Measurements from ENCODE around the gene COL4A6. TPM values are rescaled to one million over a fixed set of nuclear protein-coding genes. Genes with fewer than 3 reads are reported as not detected.

The COL4A6 gene
- total RNA-seq, 1 donor from 2014 or later = 9.1 TPM

DNA sequence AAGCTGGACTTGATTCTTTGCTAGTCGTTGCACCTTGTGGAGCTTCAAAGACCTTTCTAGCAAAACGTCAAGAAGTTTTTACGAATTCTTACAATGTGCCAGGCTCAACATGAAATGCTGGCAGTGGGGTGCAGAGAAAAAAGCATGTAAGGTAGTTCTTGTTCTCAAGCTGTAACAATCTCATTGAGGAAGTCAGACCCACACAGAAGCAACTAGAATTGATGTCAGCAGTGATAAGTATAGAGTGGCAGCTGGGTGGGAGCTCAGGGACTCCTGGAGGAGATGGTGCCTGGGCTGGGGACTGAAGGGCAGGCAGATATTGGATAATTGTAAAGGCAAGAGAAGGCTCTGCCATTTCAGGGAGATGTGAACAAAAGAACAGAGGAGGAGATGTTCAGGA, 264.3 kb downstream of the COL4A6 start:
- DNase-seq = no peak
- no peak for ATAC-seq
- intact Hi-C loops (cut with micrococcal nuclease) = no loop called here

DNA sequence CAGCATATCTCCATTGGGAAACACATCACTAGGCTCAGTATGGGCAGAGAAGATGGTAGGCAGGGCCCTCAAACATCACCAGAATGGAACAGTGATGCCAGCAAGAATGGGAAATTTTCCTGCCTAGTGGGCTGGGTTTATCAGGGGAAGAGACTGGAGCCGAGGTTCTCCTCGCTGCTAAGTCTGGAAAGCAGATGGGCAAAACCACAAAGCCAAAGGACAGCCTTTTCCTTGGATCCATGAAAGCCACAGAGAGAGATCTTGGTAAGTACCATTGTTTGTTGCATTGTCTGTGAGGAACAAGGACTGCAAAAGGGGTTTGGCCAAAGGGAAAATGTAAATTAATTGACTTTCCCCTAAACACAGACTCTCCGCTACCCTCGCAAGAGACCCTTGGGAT, 266.6 kb downstream of the COL4A6 start:
- intact Hi-C loops (cut with micrococcal nuclease) = no loop called here
- ATAC-seq (no peak), DNase-seq (no peak)

DNA sequence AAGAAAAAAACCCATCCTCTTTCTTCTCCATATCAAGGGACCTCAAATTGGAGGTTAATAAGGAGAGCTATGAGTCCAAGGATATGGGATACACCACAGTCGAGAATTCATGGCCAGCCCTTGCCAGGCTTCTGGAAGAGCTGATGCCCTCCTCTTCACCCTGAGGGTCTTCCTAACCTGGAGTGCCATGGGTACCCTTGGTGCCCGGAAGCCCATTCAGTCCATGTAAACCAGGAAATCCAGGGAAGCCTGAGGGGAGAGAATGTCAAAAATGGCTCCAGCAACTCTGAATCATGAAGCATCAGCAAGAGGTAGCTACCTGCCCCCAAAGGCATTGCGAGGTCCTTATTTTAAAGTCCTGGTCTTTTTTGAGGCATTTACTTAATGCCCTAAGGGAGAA, 268.5 kb downstream of the COL4A6 start:
- ATAC-seq (no peak), DNase-seq (no peak)
- intact Hi-C loops (cut with micrococcal nuclease) = no loop called here

DNA sequence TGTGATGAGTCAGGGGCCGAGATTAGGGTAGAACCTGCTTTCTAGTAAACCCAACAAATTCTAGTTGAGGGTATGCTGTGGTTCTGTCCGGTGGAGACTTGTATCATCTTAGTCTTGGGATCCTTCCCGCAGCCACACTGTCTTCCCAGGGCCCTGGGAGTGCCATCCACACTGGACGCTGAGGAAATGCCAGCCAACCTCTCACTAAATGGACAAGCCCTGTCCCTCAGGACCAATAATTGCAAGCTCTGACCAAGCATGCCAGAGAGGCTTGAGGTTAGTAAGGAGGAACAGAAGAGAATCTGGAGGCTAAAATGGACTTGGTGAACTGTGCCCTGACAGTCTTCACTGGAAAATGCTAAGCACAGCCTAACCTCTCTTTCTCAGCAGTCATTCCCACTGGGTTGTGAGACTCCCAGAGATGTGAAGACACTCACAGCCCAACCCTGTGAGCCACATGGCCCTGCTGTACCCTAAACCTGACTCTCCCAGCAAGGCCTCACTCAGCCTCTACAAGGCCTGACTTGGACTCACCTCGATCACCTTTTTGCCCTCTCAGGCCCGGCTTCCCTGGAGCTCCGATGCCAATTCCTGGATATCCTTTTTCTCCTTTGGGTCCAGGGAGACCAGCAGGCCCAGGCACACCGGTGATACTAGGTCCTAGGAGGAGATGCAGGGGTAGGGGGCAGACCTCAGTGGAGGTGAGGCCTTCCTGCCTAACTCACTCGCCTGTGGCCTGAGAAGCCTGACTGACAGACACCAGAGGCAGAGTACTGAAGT, 269.1 kb downstream of the COL4A6 start:
- ATAC-seq (no peak), DNase-seq (no peak)
- intact Hi-C loops (cut with micrococcal nuclease) = no loop called here

DNA sequence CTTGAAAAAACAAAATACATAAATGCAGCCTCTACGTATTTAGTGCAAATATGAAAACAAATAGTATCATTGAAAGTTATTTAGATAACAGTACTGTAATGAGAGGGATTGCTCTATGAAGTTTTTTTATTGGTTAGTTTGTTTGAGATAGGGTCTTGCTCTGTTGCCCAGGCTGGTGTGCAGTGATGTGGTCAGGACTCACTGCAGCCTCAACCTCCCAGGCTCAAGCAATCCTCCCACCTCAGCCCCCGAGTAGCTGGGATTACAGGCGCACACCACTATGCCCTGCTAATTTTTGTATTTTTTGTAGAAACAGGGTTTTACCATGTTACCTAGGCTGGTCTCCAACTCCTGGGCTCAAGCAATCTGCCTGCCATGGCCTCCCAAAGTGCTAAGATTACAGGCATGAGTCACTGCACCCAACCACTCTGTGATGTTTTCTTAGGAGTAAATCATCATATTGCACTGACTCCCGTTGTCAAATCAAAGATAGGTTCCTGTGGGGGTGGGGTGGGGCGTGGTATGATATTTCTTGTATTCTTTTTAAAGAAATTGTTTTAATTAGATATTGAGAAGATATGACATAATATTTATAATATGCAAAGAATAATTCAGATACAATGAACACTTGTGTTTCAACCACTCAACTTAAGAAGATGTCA, 270.9 kb downstream of the COL4A6 start:
- no peak for DNase-seq
- no peak for ATAC-seq

DNA sequence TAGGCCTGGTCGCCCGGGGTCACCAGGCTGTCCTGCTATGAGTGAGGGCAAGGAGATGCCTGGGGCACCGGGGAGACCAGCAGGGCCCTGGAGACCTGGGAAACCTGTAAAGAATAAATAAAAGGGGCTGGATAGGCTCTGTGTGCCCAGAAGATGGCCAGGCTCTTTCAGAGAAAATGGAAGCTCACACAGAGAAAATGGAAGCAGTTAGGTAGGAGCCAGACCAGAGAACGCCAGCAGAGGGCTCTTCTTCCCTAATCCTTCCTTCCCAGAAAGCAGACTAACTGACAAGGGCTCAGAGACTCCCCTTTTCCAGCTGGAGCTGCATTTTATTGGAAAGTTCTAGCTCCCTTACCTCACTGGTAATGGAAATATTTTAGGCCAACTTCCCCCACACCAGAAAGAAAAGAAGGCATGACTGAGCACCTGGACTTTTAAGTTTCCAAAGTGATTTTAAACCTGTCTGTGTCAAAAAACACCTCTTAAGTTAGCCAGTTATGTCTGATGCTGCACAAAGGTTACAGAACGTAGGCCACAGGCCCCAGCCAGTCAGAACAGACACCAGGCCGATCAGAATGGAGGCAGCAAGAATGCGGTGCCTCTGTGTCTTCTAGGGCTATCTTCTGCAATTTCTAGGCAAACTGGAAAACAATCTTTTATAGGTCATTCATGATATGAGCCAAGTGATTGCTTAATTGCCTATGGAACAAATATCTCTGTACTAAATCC, 272.7 kb downstream of the COL4A6 start:
- DNase-seq (no peak), ATAC-seq (peak; percentile 50)
- intact Hi-C loops (cut with micrococcal nuclease) = no loop called here

More for the DNA sequence above, 270.9 kb downstream of the COL4A6 start:
- intact Hi-C loops (cut with micrococcal nuclease) = no loop called here

DNA sequence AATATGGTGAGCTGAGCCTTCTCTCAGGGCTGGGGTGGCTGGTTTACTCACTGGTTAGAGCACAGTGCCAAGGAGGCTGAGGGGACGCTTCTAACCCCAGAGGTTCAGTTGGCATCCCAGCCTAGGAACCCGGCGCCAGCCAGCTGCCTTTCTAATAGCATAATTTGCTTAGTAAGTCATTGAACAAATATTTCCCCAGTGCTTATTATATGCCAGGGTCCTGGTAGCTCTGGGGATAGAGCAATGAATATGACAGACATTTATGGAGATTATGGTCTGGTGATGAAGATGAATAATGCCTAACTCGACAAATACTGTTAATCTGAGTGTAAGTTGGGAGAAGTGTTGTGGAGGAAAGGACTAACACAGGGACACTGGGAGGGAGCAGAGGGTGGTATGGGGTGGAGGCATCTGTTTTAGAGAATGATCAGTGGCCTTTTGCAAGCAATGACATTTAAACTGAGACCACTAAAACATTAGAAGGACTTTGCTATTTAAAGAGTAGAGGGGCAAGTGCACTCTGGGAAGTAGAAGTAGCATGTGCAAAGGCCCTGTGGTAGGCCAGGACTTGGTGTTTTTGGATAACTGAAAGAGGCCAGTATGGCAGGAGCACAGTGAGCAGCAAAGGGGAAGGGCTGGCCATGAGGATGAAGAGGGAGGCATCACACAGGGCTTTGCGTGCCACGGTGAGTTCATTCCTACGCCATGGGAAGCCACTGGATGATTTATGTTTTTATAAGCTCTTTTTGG, 274.7 kb downstream of the COL4A6 start:
- DNase-seq (no peak), ATAC-seq (no peak)
- intact Hi-C loops (cut with micrococcal nuclease) = no loop called here

DNA sequence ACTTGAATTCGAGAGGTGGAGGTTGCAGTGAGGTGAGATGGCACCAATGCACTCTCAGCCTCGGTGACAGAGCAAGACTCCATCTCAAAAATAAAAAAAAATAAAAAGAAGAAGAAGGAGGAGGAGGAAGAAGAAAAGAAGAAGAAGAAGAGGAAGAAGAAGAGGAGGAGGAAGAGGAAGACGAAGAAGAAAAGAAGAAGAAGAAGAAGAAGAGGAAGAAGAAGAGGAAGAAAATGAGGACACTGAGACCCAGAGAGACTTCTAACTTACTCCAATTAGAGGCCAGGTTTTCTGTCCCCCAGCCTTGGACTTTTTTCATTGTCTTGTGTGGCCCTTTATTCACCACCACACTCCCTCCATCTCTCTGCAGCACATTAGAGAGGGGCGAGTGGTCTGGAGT, 276.0 kb downstream of the COL4A6 start:
- intact Hi-C loops (cut with micrococcal nuclease) = no loop called here
- no peak for ATAC-seq
- DNase-seq = no peak

DNA sequence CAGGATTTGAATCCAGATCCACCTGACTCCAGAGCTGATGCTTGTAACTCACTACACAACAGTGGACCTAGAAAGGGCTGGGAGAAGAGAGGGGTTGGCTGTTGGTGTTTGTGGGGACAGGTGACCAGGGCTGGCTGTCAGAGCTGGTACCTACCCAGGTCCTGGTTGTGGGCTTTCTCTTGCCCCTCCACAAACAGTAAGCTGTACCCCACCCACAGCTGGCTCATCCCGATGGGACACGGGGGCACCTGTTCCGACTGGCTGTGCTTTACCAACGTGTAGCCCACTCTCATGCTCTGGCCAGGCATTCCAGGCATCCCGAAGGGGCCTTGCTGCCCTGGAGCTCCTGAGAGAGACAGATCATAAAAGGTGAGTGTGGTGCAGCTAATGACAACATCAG, 277.9 kb downstream of the COL4A6 start:
- ATAC-seq (no peak), DNase-seq (no peak)
- intact Hi-C loops (cut with micrococcal nuclease) = no loop called here

DNA sequence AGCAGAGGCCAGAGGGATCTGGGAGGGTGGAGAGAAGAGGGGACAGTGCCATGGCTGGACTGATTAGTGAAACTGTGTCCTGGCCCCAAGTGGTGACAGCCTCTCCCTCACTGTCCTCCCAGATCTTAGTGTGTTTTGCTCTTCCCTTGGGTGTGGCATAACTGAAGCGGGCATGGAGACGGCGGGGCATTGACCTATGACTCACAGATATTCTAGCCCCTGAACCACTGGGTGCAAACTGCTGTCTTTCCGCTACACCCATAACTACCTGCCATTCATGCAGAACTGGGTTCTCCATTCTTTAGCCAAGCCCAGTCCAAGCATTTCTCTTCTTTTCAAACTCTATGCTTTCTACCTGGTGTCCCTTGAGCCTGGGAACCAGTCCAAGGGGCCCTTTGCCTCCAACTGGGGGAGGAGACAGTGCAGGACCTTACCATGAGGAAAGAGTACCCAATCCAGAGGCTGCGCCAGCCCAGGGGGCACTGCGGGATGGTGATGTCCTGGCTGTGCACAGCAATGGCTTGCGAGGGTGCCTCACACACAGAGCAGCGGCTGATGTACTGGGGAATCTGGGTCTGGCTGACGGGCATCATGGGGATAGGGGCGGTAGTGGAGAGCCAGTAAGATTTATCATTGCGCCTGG, 279.1 kb downstream of the COL4A6 start:
- DNase-seq = no peak
- intact Hi-C loops (cut with micrococcal nuclease) = no loop called here
- no peak for ATAC-seq

DNA sequence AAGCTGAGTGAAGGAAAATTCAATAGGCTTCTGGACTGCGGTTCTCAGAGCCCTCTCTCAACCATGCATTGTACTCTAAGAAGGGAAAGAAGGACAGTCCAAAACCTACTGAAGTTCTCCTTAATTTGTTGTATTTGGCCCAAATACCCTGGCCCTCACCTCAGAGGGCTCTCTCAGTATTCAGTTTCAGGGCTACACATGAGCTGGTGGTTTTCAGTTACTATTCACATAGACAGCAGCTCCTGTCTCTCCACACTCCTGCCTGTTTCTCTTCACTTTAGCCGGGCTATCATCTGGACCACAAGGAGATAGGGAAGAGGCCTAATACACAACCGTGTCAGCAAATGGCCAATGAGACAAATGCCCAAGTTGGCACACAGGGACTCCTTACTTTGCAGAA, 280.6 kb downstream of the COL4A6 start:
- DNase-seq (no peak), ATAC-seq (no peak)
- intact Hi-C loops (cut with micrococcal nuclease) = no loop called here

DNA sequence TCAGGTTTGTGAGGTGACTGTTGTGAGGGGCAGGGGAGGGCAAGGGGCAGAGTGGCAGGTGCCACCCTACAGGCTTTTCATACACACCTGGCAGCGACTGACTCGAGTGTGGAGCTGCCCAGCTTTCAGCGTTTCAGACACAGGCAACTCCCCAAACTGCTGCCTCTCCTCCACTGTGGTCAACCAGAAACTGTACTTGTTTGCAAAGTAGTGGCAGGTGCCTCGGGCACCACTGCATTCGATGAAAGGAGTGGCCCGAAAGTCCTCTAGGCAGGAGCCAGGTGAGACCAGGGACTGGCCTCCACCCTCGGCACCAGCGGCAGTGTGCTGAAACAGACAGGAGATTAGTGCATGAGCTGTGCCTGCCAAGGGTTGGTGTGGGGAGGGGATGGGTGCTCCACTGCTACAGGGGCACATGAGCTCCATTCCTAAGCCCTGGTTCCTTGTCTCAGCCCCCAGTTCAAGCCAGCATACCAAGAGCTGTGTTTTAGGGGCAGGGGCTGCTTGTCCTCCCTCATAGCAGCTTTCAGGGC, 281.2 kb downstream of the COL4A6 start:
- no peak for DNase-seq
- intact Hi-C loops (cut with micrococcal nuclease) = no loop called here
- no peak for ATAC-seq

DNA sequence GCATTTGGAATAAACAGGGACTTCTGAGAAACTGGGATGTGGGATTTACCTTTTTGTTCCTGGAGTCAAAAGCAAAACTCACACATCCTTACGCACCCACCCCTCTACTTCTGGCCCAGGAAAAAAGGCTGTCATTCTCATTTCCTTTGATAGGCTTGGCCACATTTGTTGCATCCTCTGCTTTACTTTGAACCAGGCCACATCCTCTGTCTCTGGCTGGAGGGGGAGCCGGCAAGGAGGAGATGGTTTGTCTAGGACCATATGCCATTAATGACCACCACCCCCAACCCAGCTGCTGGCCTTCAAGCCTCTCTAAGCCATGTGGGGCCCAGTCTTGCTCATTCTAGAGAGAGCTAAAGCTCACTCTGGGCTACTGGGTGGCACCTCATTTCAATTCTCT, 282.1 kb downstream of the COL4A6 start:
- ATAC-seq (no peak), DNase-seq (no peak)
- intact Hi-C loops (cut with micrococcal nuclease) = no loop called here

DNA sequence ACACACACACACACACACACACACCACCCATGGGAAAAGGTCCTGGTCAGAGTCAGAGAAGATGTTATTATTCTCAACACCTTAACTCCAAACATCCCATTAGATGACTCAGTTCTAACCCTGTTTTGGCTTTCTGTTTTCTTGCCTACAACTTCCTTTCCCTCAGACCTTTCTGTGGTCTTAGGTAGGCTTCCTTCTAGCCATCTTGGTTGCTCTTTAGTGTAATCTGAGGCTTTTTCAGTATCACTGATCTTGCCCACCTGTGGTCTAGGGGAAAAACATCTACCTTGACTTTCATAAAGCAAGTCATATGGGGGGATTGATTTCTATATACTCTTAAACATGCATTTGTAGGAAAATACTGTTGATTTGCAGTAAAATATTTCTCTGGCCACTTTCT, 289.7 kb downstream of the COL4A6 start:
- no peak for ATAC-seq
- DNase-seq = no peak
- intact Hi-C loops (cut with micrococcal nuclease) = no loop called here

DNA sequence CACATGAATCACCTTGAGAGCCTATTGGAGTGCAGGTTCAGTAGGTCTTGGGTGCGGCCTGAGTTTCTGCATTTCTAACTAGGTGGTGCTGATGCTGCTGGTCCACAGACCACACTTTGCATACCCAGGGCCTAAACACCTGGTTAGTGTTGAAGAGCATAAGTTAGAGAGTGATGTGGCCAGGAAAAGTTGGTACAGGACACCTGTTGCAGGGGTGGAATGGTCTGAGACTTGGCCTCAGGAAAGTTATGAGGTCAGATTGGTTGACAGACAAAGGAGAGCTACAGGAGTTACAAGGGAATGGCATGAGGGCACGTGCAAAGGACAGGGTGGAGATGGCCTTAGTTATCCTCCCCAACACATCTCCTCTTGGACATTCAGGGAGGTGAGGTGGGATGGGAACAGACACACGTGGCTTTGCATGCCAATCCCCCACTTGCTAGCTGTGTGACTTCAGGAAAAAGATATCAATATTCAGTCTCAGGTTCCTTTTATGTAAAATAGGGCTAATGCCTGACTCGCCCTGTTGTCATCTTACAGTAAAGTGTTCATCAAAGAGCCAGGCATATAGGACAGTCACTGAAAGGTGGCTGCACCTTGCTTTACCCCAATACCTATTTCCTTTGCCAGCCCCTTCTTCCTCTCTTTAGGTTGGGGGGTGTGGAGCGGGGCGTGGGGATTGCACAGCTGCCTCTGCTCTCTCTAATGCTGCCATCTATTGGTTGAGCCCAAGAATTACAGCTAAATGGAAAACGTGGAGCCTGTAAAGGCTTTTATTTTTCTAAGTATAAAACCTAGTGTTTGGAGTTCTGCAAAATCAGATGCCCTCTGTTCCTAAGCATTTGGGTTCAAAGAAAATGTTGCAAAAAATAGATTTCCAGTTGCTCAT, 299.2 kb downstream of the COL4A6 start:
- DNase-seq (no peak), ATAC-seq (peak; percentile 15)
- intact Hi-C loops (cut with micrococcal nuclease) = no loop called here

DNA sequence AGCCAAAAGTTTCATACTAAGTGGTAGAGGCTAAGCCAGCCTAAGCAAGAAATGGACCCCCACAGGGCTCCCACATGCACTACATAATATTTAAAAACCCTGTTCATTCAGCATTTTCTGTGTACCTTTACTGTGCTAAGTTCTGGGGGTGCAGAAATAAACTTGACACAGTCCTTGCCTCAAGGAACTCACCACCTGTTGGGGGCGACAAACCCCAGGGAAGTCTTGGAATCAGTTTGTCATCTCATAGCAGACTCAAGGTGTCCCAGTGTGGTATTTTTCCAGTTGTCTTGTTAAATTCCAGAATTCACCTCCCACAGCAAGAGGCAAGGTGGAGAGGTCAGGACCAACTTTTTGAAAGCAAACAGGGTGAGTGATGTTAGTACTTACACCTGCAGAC, 303.5 kb downstream of the COL4A6 start:
- intact Hi-C loops (cut with micrococcal nuclease) = no loop called here
- ATAC-seq (no peak), DNase-seq (no peak)

DNA sequence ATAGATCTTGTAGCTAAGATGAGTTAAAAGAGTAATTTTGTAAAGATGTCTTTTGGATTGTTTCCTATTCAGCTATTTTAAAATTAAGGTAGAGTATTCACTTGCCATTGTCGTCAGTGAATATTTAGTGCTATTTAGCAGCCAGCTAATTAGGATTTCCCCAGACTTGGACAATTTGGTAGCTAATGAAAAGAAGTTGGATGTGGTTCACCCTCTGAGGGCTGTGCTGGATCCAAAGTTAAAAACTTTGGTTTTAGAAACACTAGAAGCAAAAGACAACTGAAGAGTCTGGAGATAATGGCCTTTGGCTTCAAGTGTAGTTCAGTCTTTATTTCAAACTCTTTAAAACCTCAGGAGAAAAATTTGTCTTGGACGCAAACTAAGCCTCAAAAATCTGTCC, 305.3 kb downstream of the COL4A6 start:
- intact Hi-C loops (cut with micrococcal nuclease) = no loop called here
- ATAC-seq = no peak

DNA sequence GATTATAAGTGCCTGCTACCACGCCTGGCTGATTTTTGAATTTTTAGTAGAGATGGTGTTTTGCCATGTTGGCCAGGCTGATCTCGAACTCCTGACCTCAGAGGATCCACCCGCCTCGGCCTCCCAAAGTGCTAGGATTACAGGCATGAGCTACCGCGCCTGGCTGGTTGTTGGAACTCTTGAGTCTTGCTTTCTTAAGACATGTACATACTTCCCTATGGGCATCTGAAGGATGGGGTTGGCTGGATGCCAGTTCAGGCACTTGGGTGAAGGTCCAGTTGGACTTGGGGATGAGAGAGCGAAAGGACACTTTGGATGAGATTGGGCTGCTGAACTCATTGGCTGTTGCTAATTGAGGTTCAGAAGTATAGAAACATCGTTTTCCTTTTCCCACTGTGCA, 306.2 kb downstream of the COL4A6 start:
- no peak for ATAC-seq
- DNase-seq = no peak
- intact Hi-C loops (cut with micrococcal nuclease) = no loop called here

More for the DNA sequence above, 305.3 kb downstream of the COL4A6 start:
- no peak for DNase-seq

Data from left ventricle myocardium superior (tissue), 1 donor.